Panc1 (cell line): Measurements from ENCODE around the gene CDH26. TPM values are rescaled to one million over a fixed set of nuclear protein-coding genes. Genes with fewer than 3 reads are reported as not detected.
A peak's percentile ranks its signal among the peaks of the same experiment; 100 is the strongest.

ENCODE experiments used
- ATAC-seq: fragments of 200-7000 bp; cut with Tn5 transposase; 2 replicates; pipeline ENCODE4 v1.9.1; 2020; ENCODE audit warnings: mild to moderate bottlenecking, moderate library complexity
- BruUV-seq: library from RNA; stranded (reverse); fragments of 400-500 nt; replicated peaks from 2 replicates; lab custom pipeline; 2021; lab: Mats Ljungman, UMichigan
- CTCF ChIA-PET: fragments of 300-600 bp; sonication (Branson Sonifier 250); formaldehyde crosslinking; loops from one replicate; lab custom pipeline; 2022; ENCODE audit warnings: antibody characterized with exemption; lab: Charles Lee
- POLR2A ChIA-PET: fragments of 300-600 bp; sonication (Branson Sonifier 250); formaldehyde crosslinking; loops from one replicate; lab custom pipeline; 2022; ENCODE audit warnings: antibody characterized with exemption; lab: Charles Lee
- DNase-seq: peaks from one replicate; pipeline ENCODE4 v3.0.0-alpha.2; 2010; ENCODE audit warnings: low read depth, low spot score
- H3K27ac ChIP-seq: 2 replicates; pipeline ENCODE4 v1.5.1; 2011; ENCODE audit warnings: mild to moderate bottlenecking, low read length, inconsistent platforms
- H3K27me3 ChIP-seq: fragments of 200-500 bp; sonication (Bioruptor generic); 2 replicates; pipeline ENCODE4 v1.6.0; 2014; ENCODE audit warnings: low read length, inconsistent platforms; ENCODE audit not compliant: control insufficient read depth, insufficient read depth
- H3K36me3 ChIP-seq: fragments of 200-500 bp; sonication (Bioruptor generic); 2 replicates; pipeline ENCODE4 v1.5.1; 2014; ENCODE audit warnings: inconsistent platforms, mild to moderate bottlenecking, low read length, moderate library complexity; ENCODE audit not compliant: control insufficient read depth, insufficient read depth
- H3K4me1 ChIP-seq: 2 replicates; pipeline ENCODE4 v1.5.1; 2011; ENCODE audit warnings: inconsistent platforms, mild to moderate bottlenecking, low read length, moderate library complexity; ENCODE audit not compliant: control insufficient read depth, insufficient read depth
- H3K4me3 ChIP-seq, 2 experiments: 2 replicates each; pipeline ENCODE4 v1.5.1; 2011 to 2012; ENCODE audit warnings: low read depth in 2 of 2, low read length in 2 of 2, mild to moderate bottlenecking in 2 of 2, inconsistent platforms in 1 of 2, moderate library complexity in 1 of 2
- H3K9me3 ChIP-seq: fragments of 200-500 bp; sonication (Bioruptor generic); 2 replicates; pipeline ENCODE4 v1.5.1; 2014; ENCODE audit warnings: low read depth, mild to moderate bottlenecking, inconsistent platforms, low read length, moderate library complexity; ENCODE audit not compliant: control insufficient read depth, insufficient read depth
- CTCF ChIP-seq: fragments of 450-650 bp; IDR thresholded peaks from 2 replicates; pipeline ENCODE4 v1.5.1; 2017; ENCODE audit warnings: mild to moderate bottlenecking
- POLR2AphosphoS5 ChIP-seq: IDR thresholded peaks from 2 replicates; pipeline ENCODE4 v1.6.1; 2012; ENCODE audit warnings: mild to moderate bottlenecking, low read depth, low read length, moderate library complexity
- REST ChIP-seq, 2 experiments: IDR thresholded peaks; 2 replicates each; pipeline ENCODE4 v1.6.1; 2011 to 2012; ENCODE audit warnings: low read depth in 2 of 2, control low read depth in 1 of 2, low read length in 1 of 2, mild to moderate bottlenecking in 1 of 2, moderate library complexity in 1 of 2; ENCODE audit not compliant: insufficient read depth in 1 of 2
- SIN3A ChIP-seq: IDR thresholded peaks from 2 replicates; pipeline ENCODE4 v1.6.1; 2012; ENCODE audit warnings: low read depth, mild to moderate bottlenecking, low read length, moderate library complexity, borderline replicate concordance; ENCODE audit not compliant: insufficient read depth
- TCF7L2 ChIP-seq: IDR thresholded peaks from 2 replicates; pipeline ENCODE4 v1.6.1; 2011; ENCODE audit warnings: mild to moderate bottlenecking, low read depth, low read length, inconsistent platforms
- in situ Hi-C: cut with HindIII; loops from 2 replicates; pipeline ENCODE4 v1.10.0; 2016; ENCODE audit warnings: low sequenced_read_pairs, low pct_unique_long_range_greater_than_20kb
- intact Hi-C: fragments of 100-400 bp; cut with micrococcal nuclease; formaldehyde crosslinking; loops from one replicate; pipeline ENCODE4 v1.10.0; 2022; ENCODE audit not compliant: unreplicated experiment
- total RNA-seq: library from RNA; stranded (reverse); gene quantifications from one replicate; pipeline ENCODE4 v1.2.1, GENCODE V29; 2021; ENCODE audit not compliant: unreplicated experiment

Gene CDH26
- total RNA-seq, 1 experiment from 2014 or later, result 0.46 TPM

GRCh38 chr20:60056407-60057122 lies 98.3 kb downstream of the CDH26 start:
- Histone ChIP-seq H3K36me3 (no peaks in the 10 kb centered on the region), H3K27me3 (peaks cover 4% of the 10 kb centered on the region), H3K4me1 (no peaks in the 10 kb centered on the region; the same call in 1 of the 2 replicates), H3K4me3 (no peak overlapping the region), H3K27ac (no peak overlapping the region), H3K9me3 (no peaks in the 10 kb centered on the region)
- TF ChIP-seq REST (IDR thresholded peaks at IDR 0.05; ENCODE audit: insufficient read depth in 1 of 2, low read depth in 2 of 2, low read length in 1 of 2) (no peak), POLR2AphosphoS5 (no peak), SIN3A (no peak), TCF7L2 (no peak), CTCF (no peak)
- ChIA-PET POLR2A (no interaction called here), CTCF (interaction anchor here (0.8 kb wide), 1 partner anchor 154 kb away, joined by 5 read pairs; no protein-coding TSS in a partner anchor)
- ATAC-seq (0 out of 2 replicates have a peak, but pooled peaks have one; percentile 18), DNase-seq (no peak)
- in situ Hi-C loops, result no loop called here
- intact Hi-C loops, result no loop called here
- no TSS peak for BruUV-seq

GRCh38 chr20:60057123-60057865 lies 99.1 kb downstream of the CDH26 start:
- ATAC-seq (peak; percentile 80), DNase-seq (peak; percentile 27)
- no peaks in the 10 kb centered on the region for H3K9me3 ChIP-seq
- intact Hi-C loops, result no loop called here
- in situ Hi-C loops, result no loop called here
- CTCF ChIA-PET, result interaction anchor here (0.6 to 0.8 kb wide), 3 partner anchors 11 to 1839 kb away, joined by 3 to 5 read pairs (median 3); no protein-coding TSS in a partner anchor
- POLR2A ChIA-PET, result no interaction called here
- H3K27ac ChIP-seq, result no peak overlapping the region
- TF ChIP-seq SIN3A (no peak), CTCF (peak; percentile 90), TCF7L2 (0 out of 2 replicates have a peak, but pooled peaks have one; percentile 28), POLR2AphosphoS5 (no peak)
- H3K4me1 ChIP-seq, result no peaks in the 10 kb centered on the region; the same call in 1 of the 2 replicates
- no peaks in the 10 kb centered on the region for H3K36me3 ChIP-seq
- H3K4me3 ChIP-seq, result no peak overlapping the region
- H3K27me3 ChIP-seq, result peaks cover 4% of the 10 kb centered on the region
- no TSS peak for BruUV-seq
